Breast epithelium (tissue), 3 donors: ENCODE data around the gene PLPPR1.

Experiments used
- POLR2A ChIP-seq: fragments of 450-650 bp; IDR thresholded peaks from one replicate; pipeline ENCODE4 v1.6.1; 2016; ENCODE audit warnings: antibody characterized with exemption, mild to moderate bottlenecking, moderate library complexity
- TF ChIP-seq, protein P1 (sequence below), 3 donors: fragments of 450-650 bp; IDR thresholded peaks; one replicate each; pipeline ENCODE4 v1.5.1; 2016 to 2017; ENCODE audit warnings: antibody characterized with exemption in 3 of 3, mild to moderate bottlenecking in 3 of 3, moderate library complexity in 3 of 3

DNA sequence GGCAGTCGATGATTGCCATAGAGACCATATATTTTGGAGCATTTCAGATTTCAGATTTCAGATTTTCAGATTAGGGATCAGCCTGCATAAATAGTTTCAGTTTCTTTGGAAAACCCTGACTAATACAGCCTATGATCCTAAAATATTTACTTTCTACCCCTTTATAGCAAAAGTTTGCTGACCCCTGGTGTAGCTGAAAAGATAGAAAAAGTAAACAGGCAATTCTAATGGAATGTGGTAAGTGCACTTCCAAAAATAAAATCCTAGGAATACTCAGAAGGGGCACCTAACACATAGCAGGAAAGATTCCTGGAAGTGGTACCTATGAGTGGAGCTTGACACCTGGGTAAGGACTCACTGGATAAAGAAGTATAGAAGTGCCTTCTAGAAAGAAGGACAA lies 321.8 kb downstream of the PLPPR1 start:
- TF ChIP-seq POLR2A: no peak
- TF ChIP-seq, protein P1, sequence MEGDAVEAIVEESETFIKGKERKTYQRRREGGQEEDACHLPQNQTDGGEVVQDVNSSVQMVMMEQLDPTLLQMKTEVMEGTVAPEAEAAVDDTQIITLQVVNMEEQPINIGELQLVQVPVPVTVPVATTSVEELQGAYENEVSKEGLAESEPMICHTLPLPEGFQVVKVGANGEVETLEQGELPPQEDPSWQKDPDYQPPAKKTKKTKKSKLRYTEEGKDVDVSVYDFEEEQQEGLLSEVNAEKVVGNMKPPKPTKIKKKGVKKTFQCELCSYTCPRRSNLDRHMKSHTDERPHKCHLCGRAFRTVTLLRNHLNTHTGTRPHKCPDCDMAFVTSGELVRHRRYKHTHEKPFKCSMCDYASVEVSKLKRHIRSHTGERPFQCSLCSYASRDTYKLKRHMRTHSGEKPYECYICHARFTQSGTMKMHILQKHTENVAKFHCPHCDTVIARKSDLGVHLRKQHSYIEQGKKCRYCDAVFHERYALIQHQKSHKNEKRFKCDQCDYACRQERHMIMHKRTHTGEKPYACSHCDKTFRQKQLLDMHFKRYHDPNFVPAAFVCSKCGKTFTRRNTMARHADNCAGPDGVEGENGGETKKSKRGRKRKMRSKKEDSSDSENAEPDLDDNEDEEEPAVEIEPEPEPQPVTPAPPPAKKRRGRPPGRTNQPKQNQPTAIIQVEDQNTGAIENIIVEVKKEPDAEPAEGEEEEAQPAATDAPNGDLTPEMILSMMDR (IDR thresholded peaks at IDR 0.05): no peak
